Measurements from ENCODE around the gene HDAC5. TPM values are rescaled to one million over a fixed set of nuclear protein-coding genes. Genes with fewer than 3 reads are reported as not detected.
A peak's percentile ranks its signal among the peaks of the same experiment; 100 is the strongest.

HDAC5 gene
- total RNA-seq, 6 experiments from 2014 or later = 12.0 to 26.4 (median 15.5) TPM

DNA sequence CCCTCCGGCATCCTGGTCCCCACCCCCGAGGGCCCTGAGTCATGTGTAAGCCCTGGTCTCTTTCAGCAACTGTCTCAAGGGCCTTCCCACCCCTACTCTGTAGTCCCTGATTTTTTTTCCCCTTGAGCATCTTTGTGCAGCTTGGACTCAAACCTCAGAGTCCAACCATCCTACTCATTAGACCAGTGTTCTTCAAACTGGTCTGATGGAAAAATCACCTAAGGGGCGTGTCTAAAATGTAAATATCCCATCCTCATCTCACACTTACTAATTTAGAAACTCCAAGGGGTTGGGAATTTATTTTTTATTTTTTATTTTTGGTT is 52.3 kb downstream of the HDAC5 start:
- intact Hi-C loops (cut with DNase I) = no loop called here
- no peaks in the 10 kb centered on the region for H3K9me3 ChIP-seq
- peaks cover 0 to 2% (median 0%) of the 10 kb centered on the region in 4 donors for H3K36me3 ChIP-seq
- H3K27me3 ChIP-seq = no peaks in the 10 kb centered on the region
- peak overlapping the region; percentile 51 to 86 (median 66) for H3K27ac ChIP-seq
- TF ChIP-seq CTCF (IDR thresholded peaks at IDR 0.05) (no peak), POLR2A (IDR thresholded peaks at IDR 0.05) (no peak)
- WGBS (ENCODE audit: insufficient coverage, low coverage, low lambda C conversion rate, missing lambda C conversion rate) = 1% methylated on average over 3 of the region's 3 CpGs
- no peak for DNase-seq
- peaks cover 0 to 28% (median 10%) of the 10 kb centered on the region in 4 donors for H3K4me1 ChIP-seq
- no peak for ATAC-seq
- H3K4me3 ChIP-seq = peak overlapping the region; percentile 65 to 88 (median 70)

GRCh38 chr17:44070455-44071197 is 52.8 kb downstream of the HDAC5 start, which contains the start of gene G6PC3:
Gene G6PC3 (plus strand): TSS chr17:44070735. CDS start chr17:44070966, 231 bp downstream.
- peak; percentile 96 to 97 (median 97) for DNase-seq
- peak within 1 kb of the TSS; percentile 65 to 88 (median 70) for H3K4me3 ChIP-seq
- no peaks in the 10 kb centered on the region for H3K9me3 ChIP-seq
- intact Hi-C loops (cut with DNase I) = no loop called here
- TF ChIP-seq POLR2A (IDR thresholded peaks at IDR 0.05) (peak; percentile 82), CTCF (IDR thresholded peaks at IDR 0.05) (peak in 2 of 4 donors; percentile 9 to 12)
- no peaks in the 10 kb centered on the region for H3K36me3 ChIP-seq
- ATAC-seq = peak; percentile 87 to 92 (median 88)
- peak within 1 kb of the TSS; percentile 51 to 86 (median 66) for H3K27ac ChIP-seq
- H3K27me3 ChIP-seq = no peaks in the 10 kb centered on the region
- 0% methylated on average over 12 of the region's 53 CpGs for WGBS (ENCODE audit: insufficient coverage, low coverage, low lambda C conversion rate, missing lambda C conversion rate)
- peaks cover 0 to 27% (median 8%) of the 10 kb centered on the region in 4 donors for H3K4me1 ChIP-seq

DNA sequence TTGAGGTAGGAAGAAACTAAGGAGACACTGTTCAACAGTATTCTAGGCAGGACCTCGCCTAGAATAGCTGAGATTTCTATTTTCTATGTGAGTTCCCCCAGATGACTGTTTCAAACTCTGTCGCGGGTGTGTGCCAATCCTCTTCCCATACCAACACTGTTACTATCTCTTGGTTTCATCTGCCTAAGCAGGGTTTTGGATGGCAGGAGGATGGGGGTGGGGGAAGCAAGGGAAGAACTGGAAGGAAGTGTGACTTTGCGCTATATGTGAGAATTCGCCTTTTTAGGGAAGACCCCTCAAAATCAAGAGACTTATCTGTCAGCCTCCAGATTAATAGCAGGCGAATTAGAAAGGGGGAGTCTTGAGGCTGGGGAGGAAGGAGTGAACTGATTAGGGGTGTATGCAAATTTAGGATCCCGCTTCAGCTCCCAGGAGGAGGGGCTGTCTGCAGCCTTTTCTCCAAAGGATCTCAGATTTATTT is 53.4 kb downstream of the HDAC5 start:
- Histone ChIP-seq H3K4me1 (peaks cover 0 to 31% (median 8%) of the 10 kb centered on the region in 4 donors), H3K27ac (peak overlapping the region; percentile 47 to 66 (median 63)), H3K4me3 (peak overlapping the region; percentile 65 to 88 (median 70)), H3K9me3 (no peaks in the 10 kb centered on the region), H3K27me3 (no peaks in the 10 kb centered on the region), H3K36me3 (no peaks in the 10 kb centered on the region)
- intact Hi-C loops (cut with DNase I) = no loop called here
- WGBS (ENCODE audit: insufficient coverage, low coverage, low lambda C conversion rate, missing lambda C conversion rate) = 35% methylated on average over 7 of the region's 7 CpGs
- DNase-seq (peak in 1 of 3 donors; percentile 25), ATAC-seq (no peak)
- TF ChIP-seq POLR2A (IDR thresholded peaks at IDR 0.05) (no peak), CTCF (IDR thresholded peaks at IDR 0.05) (no peak)

GRCh38 chr17:44067545-44067940 is 55.9 kb downstream of the HDAC5 start:
- TF ChIP-seq POLR2A (IDR thresholded peaks at IDR 0.05) = no peak
- TF ChIP-seq CTCF (IDR thresholded peaks at IDR 0.05) = no peak
- Histone ChIP-seq H3K27ac (peak overlapping the region; percentile 73 to 88 (median 81)), H3K27me3 (no peaks in the 10 kb centered on the region), H3K4me1 (peaks cover 0 to 31% (median 10%) of the 10 kb centered on the region in 4 donors), H3K9me3 (no peaks in the 10 kb centered on the region), H3K36me3 (peaks cover 0 to 14% (median 2%) of the 10 kb centered on the region in 4 donors), H3K4me3 (no peak overlapping the region)
- ATAC-seq (no peak), DNase-seq (peak in 1 of 3 donors; percentile 7)
- intact Hi-C loops (cut with DNase I) = no loop called here
- 65% methylated on average over 9 of the region's 9 CpGs for WGBS (ENCODE audit: insufficient coverage, low coverage, low lambda C conversion rate, missing lambda C conversion rate)

All from right lobe of liver (tissue), 6 donors.